Astrocyte (in vitro differentiated cells and primary cell): ENCODE results near the gene CNOT10. TPM values are rescaled to one million over a fixed set of nuclear protein-coding genes. Genes with fewer than 3 reads are reported as not detected.

Source experiments
- DNase-seq: peaks from one replicate; pipeline ENCODE4 v3.0.0-alpha.2; 2010; ENCODE audit warnings: low read depth
- FAIRE-seq: peaks from 2 replicates; lab custom pipeline; 2011; peaks lifted over from hg19 to GRCh38; lab: Jason Lieb, UNC
- H2AFZ ChIP-seq: 2 replicates; pipeline ENCODE4 v1.6.0; 2012; ENCODE audit warnings: low read depth, low read length, inconsistent platforms
- H3K27ac ChIP-seq: 2 replicates; pipeline ENCODE4 v1.5.1; 2011; ENCODE audit warnings: low read depth, low read length, inconsistent platforms
- H3K27me3 ChIP-seq: 2 replicates; pipeline ENCODE4 v1.6.0; 2011; ENCODE audit warnings: low read length, inconsistent platforms; ENCODE audit not compliant: insufficient read depth
- H3K36me3 ChIP-seq: 2 replicates; pipeline ENCODE4 v1.5.1; 2011; ENCODE audit warnings: low read length, inconsistent platforms; ENCODE audit not compliant: insufficient read depth
- H3K4me1 ChIP-seq: 2 replicates; pipeline ENCODE4 v1.5.1; 2011; ENCODE audit warnings: low read length, inconsistent platforms; ENCODE audit not compliant: insufficient read depth
- H3K4me2 ChIP-seq: 2 replicates; pipeline ENCODE4 v1.6.0; 2012; ENCODE audit warnings: low read length, inconsistent platforms
- H3K4me3 ChIP-seq: 2 replicates; pipeline ENCODE4 v1.5.1; 2011; ENCODE audit warnings: low read depth, mild to moderate bottlenecking, low read length, inconsistent platforms; ENCODE audit not compliant: insufficient read depth
- H3K79me2 ChIP-seq: 2 replicates; pipeline ENCODE4 v1.6.0; 2012; ENCODE audit warnings: mild to moderate bottlenecking, low read length, inconsistent platforms; ENCODE audit not compliant: insufficient read depth
- H3K9ac ChIP-seq: 2 replicates; pipeline ENCODE4 v1.6.0; 2012; ENCODE audit warnings: mild to moderate bottlenecking, low read length, inconsistent platforms
- H3K9me3 ChIP-seq: 2 replicates; pipeline ENCODE4 v1.5.1; 2012; ENCODE audit warnings: low read depth, mild to moderate bottlenecking, low read length, inconsistent platforms; ENCODE audit not compliant: insufficient read depth
- H4K20me1 ChIP-seq: 2 replicates; pipeline ENCODE4 v1.6.0; 2012; ENCODE audit warnings: low read length, inconsistent platforms; ENCODE audit not compliant: insufficient read depth
- H3K27ac Mint-ChIP-seq: one replicate; pipeline ENCODE4 v1.8.0; 2021; ENCODE audit warnings: mild to moderate bottlenecking, mixed read lengths; ENCODE audit not compliant: unreplicated experiment
- H3K27me3 Mint-ChIP-seq: one replicate; pipeline ENCODE4 v1.8.0; 2021; ENCODE audit warnings: low read depth, mixed read lengths; ENCODE audit not compliant: unreplicated experiment
- H3K36me3 Mint-ChIP-seq: one replicate; pipeline ENCODE4 v1.8.0; 2021; ENCODE audit warnings: low read depth, mixed read lengths; ENCODE audit not compliant: unreplicated experiment
- H3K4me1 Mint-ChIP-seq: one replicate; pipeline ENCODE4 v1.8.0; 2021; ENCODE audit warnings: low read depth, mixed read lengths; ENCODE audit not compliant: unreplicated experiment
- H3K4me3 Mint-ChIP-seq: one replicate; pipeline ENCODE4 v1.8.0; 2021; ENCODE audit warnings: mild to moderate bottlenecking, moderate library complexity, mixed read lengths; ENCODE audit not compliant: unreplicated experiment
- H3K9me3 Mint-ChIP-seq: one replicate; pipeline ENCODE4 v1.8.0; 2021; ENCODE audit warnings: mild to moderate bottlenecking, mixed read lengths; ENCODE audit not compliant: unreplicated experiment
- EZH2 ChIP-seq: IDR thresholded peaks from 2 replicates; pipeline ENCODE4 v1.6.1; 2012; ENCODE audit warnings: mild to moderate bottlenecking, low read length, inconsistent platforms; ENCODE audit not compliant: insufficient read depth
- total RNA-seq: library from RNA; stranded (reverse); gene quantifications from 2 replicates; pipeline ENCODE4 v1.2.1, GENCODE V29; 2021
- TF ChIP-seq, protein P1 (sequence below): IDR thresholded peaks from 2 replicates; pipeline ENCODE4 v1.5.1; 2011; ENCODE audit warnings: low read depth, mild to moderate bottlenecking, inconsistent platforms, low read length, moderate library complexity; ENCODE audit not compliant: insufficient read depth

The CNOT10 gene
- total RNA-seq, 1 donor from 2014 or later, result 26.2 TPM

GRCh38 chr3:32822609-32823498, 137.9 kb downstream of the CNOT10 start:
- H3K4me3 ChIP-seq, result no peak overlapping the region
- no peaks in the 10 kb centered on the region for H3K79me2 ChIP-seq
- no peak overlapping the region for H2AFZ ChIP-seq
- Mint-ChIP-seq H3K4me3 (peak overlapping the region; percentile 88), H3K27me3 (no peaks in the 10 kb centered on the region), H3K36me3 (peaks cover 6% of the 10 kb centered on the region), H3K27ac (no peak overlapping the region), H3K4me1 (peaks cover 17% of the 10 kb centered on the region), H3K9me3 (no peaks in the 10 kb centered on the region)
- peaks cover 58% of the 10 kb centered on the region for H3K27me3 ChIP-seq
- peaks cover 15% of the 10 kb centered on the region for H3K9me3 ChIP-seq
- no peaks in the 10 kb centered on the region for H3K4me1 ChIP-seq
- H3K27ac ChIP-seq, result no peak overlapping the region
- no peaks in the 10 kb centered on the region for H4K20me1 ChIP-seq
- TF ChIP-seq EZH2, result no peak
- TF ChIP-seq, protein P1, sequence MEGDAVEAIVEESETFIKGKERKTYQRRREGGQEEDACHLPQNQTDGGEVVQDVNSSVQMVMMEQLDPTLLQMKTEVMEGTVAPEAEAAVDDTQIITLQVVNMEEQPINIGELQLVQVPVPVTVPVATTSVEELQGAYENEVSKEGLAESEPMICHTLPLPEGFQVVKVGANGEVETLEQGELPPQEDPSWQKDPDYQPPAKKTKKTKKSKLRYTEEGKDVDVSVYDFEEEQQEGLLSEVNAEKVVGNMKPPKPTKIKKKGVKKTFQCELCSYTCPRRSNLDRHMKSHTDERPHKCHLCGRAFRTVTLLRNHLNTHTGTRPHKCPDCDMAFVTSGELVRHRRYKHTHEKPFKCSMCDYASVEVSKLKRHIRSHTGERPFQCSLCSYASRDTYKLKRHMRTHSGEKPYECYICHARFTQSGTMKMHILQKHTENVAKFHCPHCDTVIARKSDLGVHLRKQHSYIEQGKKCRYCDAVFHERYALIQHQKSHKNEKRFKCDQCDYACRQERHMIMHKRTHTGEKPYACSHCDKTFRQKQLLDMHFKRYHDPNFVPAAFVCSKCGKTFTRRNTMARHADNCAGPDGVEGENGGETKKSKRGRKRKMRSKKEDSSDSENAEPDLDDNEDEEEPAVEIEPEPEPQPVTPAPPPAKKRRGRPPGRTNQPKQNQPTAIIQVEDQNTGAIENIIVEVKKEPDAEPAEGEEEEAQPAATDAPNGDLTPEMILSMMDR, result no peak
- no peaks in the 10 kb centered on the region for H3K36me3 ChIP-seq
- no peak for DNase-seq
- FAIRE-seq, result no peak
- H3K4me2 ChIP-seq, result no peak overlapping the region
- H3K9ac ChIP-seq, result no peak overlapping the region

Other genes starting within 250 kb of the CNOT10 start
- gene CMTM6, start 182.3 kb upstream of the CNOT10 start, total RNA-seq, result 52.2 and 53.6 TPM in 2 replicates
- 39.0 and 43.0 TPM in 2 replicates for gene DYNC1LI1, start 114.3 kb upstream of the CNOT10 start, total RNA-seq
- 10.9 and 17.2 TPM in 2 replicates for gene TRIM71, start 132.8 kb downstream of the CNOT10 start, total RNA-seq